ENCODE data around the gene HPD. TPM values are rescaled to one million over a fixed set of nuclear protein-coding genes. Genes with fewer than 3 reads are reported as not detected.

HPD gene
- total RNA-seq, 1 donor from 2014 or later: not detected

DNA sequence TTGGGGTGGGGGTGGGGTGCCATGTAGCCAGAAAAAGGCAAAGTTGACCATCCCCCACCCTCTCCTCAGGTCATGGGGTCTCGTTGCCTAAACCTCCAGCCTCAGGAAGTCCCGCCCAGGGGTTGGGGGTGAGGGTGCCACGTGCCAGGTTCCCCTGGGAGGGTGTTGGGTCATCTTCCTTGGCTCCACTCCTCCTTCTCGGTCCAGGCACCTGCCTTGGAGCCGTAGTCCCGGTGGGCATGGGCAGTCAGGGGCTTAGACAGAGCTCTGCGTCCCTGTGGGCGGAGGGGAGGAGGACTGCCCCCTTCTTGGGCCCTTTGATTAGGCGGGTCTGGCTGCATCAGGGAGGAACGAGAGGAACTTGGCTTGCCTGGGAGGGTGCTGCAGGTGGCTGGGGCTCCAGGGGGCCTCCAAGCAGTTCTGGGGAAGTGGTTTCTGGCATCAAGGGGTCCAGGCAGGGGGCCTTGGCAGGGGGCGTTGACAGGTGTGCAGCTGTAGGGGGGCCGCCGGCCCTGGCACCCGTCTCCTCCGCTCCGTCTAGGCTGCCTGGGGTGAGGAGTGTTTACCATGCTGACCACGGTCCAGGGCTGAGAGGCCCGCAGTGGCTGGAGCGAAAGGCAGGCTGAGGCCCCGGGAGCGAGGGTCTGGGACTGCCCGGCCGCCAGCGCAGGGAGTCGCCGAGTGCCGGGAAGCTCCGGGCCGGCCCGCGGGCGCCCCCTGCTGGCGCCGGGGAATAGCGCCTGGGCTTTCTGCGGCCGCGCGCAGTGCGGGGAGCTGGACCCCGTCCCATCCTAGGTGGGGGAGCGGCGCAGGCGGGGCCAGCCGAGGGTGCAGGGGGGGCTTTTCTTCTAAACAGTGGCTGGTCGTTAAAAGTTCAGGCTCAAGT lies 47.0 kb downstream of the HPD start:
- Mint-ChIP-seq H3K4me3 (ENCODE audit: unreplicated experiment) (peak overlapping the region; percentile 80), H3K27me3 (ENCODE audit: low read depth) (no peaks in the 10 kb centered on the region), H3K36me3 (ENCODE audit: low read depth) (peaks cover 12% of the 10 kb centered on the region), H3K4me1 (ENCODE audit: low read depth) (peaks cover 31% of the 10 kb centered on the region), H3K9me3 (ENCODE audit: low read depth) (no peaks in the 10 kb centered on the region), H3K27ac (ENCODE audit: unreplicated experiment) (peak overlapping the region; percentile 82)
- no peak for DNase-seq (ENCODE audit: low spot score)
- TF ChIP-seq, protein P1, sequence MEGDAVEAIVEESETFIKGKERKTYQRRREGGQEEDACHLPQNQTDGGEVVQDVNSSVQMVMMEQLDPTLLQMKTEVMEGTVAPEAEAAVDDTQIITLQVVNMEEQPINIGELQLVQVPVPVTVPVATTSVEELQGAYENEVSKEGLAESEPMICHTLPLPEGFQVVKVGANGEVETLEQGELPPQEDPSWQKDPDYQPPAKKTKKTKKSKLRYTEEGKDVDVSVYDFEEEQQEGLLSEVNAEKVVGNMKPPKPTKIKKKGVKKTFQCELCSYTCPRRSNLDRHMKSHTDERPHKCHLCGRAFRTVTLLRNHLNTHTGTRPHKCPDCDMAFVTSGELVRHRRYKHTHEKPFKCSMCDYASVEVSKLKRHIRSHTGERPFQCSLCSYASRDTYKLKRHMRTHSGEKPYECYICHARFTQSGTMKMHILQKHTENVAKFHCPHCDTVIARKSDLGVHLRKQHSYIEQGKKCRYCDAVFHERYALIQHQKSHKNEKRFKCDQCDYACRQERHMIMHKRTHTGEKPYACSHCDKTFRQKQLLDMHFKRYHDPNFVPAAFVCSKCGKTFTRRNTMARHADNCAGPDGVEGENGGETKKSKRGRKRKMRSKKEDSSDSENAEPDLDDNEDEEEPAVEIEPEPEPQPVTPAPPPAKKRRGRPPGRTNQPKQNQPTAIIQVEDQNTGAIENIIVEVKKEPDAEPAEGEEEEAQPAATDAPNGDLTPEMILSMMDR (IDR thresholded peaks at IDR 0.05): peak; percentile 100

DNA sequence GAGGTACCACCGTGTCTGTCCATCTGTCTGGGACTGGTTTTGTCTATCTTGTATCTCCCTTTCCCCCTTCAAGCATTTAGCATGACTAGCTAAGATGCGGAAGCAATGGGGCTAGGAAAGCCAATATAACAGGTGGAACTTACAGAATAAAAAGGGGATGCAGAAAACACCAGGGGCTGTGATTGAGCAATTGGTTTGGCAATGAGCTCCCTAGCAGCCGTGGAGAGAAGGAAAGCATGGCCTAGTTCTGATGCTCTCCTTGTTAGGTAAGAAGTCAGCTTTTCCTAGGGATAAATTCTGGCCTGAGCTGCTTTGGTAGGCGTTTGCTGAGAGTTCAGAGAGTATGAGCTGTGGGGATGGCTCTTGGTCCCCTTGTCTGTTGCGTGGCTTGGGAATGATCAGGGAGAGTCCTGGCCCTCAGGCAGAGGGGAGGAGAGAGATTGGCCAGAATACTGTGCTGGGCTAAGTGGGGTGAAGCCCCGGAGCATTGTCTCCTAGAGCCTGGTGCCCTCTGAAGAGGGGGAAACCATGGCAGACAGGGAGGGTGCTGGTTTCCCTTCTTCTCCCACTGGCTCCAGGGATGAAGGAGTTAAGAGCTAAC lies 47.7 kb downstream of the HPD start:
- TF ChIP-seq, protein P1 (IDR thresholded peaks at IDR 0.05): no peak
- H3K27me3 Mint-ChIP-seq (ENCODE audit: low read depth): no peaks in the 10 kb centered on the region
- peak overlapping the region; percentile 80 for H3K4me3 Mint-ChIP-seq (ENCODE audit: unreplicated experiment)
- H3K36me3 Mint-ChIP-seq (ENCODE audit: low read depth): peaks cover 8% of the 10 kb centered on the region
- peaks cover 39% of the 10 kb centered on the region for H3K4me1 Mint-ChIP-seq (ENCODE audit: low read depth)
- no peak for DNase-seq (ENCODE audit: low spot score)
- no peaks in the 10 kb centered on the region for H3K9me3 Mint-ChIP-seq (ENCODE audit: low read depth)
- H3K27ac Mint-ChIP-seq (ENCODE audit: unreplicated experiment): peak overlapping the region; percentile 82

DNA sequence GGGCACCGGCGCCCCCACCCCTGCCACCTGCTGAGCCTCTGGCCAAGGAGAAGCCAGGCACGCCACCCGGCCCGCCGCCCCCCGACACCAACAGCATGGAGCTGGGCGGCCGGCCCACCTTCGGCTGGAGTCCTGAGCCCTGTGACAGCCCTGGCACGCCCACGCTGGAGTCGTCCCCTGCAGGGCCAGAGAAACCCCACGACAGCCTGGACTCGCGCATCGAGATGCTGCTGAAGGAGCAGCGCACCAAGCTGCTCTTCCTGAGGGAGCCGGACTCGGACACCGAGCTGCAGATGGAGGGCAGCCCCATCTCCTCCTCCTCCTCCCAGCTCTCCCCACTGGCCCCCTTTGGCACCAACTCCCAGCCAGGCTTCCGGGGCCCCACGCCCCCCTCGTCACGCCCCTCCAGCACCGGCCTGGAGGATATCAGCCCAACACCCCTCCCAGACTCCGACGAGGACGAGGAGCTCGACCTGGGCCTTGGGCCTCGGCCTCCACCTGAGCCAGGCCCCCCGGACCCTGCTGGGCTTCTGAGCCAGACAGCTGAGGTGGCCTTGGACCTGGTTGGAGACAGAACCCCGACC lies 48.3 kb downstream of the HPD start:
- no peaks in the 10 kb centered on the region for H3K27me3 Mint-ChIP-seq (ENCODE audit: low read depth)
- H3K9me3 Mint-ChIP-seq (ENCODE audit: low read depth): no peaks in the 10 kb centered on the region
- DNase-seq (ENCODE audit: low spot score): no peak
- H3K4me1 Mint-ChIP-seq (ENCODE audit: low read depth): peaks cover 43% of the 10 kb centered on the region
- TF ChIP-seq, protein P1 (IDR thresholded peaks at IDR 0.05): no peak
- H3K27ac Mint-ChIP-seq (ENCODE audit: unreplicated experiment): no peak overlapping the region
- no peak overlapping the region for H3K4me3 Mint-ChIP-seq (ENCODE audit: unreplicated experiment)
- H3K36me3 Mint-ChIP-seq (ENCODE audit: low read depth): peaks cover 8% of the 10 kb centered on the region

DNA sequence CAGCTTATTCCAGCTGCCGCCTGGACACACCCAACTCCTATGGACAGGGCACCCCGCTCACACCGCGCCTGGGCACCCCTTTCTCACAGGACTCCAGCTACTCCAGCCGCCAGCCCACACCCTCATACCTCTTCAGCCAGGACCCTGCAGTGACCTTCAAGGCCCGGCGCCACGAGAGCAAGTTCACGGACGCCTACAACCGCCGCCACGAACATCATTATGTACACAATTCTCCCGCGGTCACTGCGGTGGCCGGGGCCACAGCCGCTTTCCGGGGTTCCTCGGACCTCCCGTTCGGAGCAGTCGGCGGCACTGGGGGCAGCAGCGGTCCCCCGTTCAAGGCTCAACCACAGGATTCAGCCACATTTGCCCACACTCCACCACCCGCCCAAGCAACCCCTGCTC lies 48.9 kb downstream of the HPD start:
- Mint-ChIP-seq H3K27me3 (ENCODE audit: low read depth) (no peaks in the 10 kb centered on the region), H3K27ac (ENCODE audit: unreplicated experiment) (no peak overlapping the region), H3K4me3 (ENCODE audit: unreplicated experiment) (no peak overlapping the region), H3K36me3 (ENCODE audit: low read depth) (peaks cover 8% of the 10 kb centered on the region), H3K4me1 (ENCODE audit: low read depth) (peaks cover 46% of the 10 kb centered on the region), H3K9me3 (ENCODE audit: low read depth) (no peaks in the 10 kb centered on the region)
- DNase-seq (ENCODE audit: low spot score): no peak
- TF ChIP-seq, protein P1 (IDR thresholded peaks at IDR 0.05): no peak

DNA sequence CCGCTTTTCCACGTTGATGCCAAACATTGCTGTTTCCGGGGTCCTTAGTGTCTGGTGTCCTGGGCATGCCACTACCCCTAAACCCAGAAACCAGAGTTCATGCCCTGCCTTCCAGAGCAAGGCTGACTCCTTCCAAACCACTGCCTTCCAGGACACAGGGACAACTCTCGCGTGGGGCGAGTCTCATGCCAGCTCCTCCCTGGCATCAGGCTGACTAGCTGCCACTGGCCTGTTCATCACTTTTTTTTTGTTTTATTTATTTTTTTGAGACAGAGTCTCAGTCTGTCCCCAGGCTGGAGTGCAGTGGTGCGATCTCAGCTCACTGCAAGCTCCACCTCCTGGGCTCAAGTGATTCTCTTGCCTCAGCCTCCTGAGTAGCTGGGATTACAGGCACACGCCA lies 50.0 kb downstream of the HPD start:
- Mint-ChIP-seq H3K27ac (ENCODE audit: unreplicated experiment) (no peak overlapping the region), H3K27me3 (ENCODE audit: low read depth) (no peaks in the 10 kb centered on the region), H3K36me3 (ENCODE audit: low read depth) (peaks cover 8% of the 10 kb centered on the region), H3K4me1 (ENCODE audit: low read depth) (peaks cover 44% of the 10 kb centered on the region), H3K4me3 (ENCODE audit: unreplicated experiment) (no peak overlapping the region), H3K9me3 (ENCODE audit: low read depth) (no peaks in the 10 kb centered on the region)
- DNase-seq (ENCODE audit: low spot score): no peak
- TF ChIP-seq, protein P1 (IDR thresholded peaks at IDR 0.05): no peak
